Measurements from ENCODE around the gene CAMK1D.

CAMK1D gene

GRCh38 chr10:12602521-12602920 is 253.2 kb downstream of the CAMK1D start:
- no peak for DNase-seq

- no peak for DNase-seq
These were observed 254.6 kb downstream of the CAMK1D start for GRCh38 chr10:12603766-12604470.

- DNase-seq = peak; percentile 49
These were observed 256.4 kb downstream of the CAMK1D start for GRCh38 chr10:12605580-12606405.

GRCh38 chr10:12606461-12606860 is 257.1 kb downstream of the CAMK1D start:
- no peak for DNase-seq

GRCh38 chr10:12608761-12609160 is 259.4 kb downstream of the CAMK1D start:
- no peak for DNase-seq

GRCh38 chr10:12609435-12609834 is 260.1 kb downstream of the CAMK1D start:
- DNase-seq = no peak

- DNase-seq = no peak
These were observed 263.8 kb downstream of the CAMK1D start for GRCh38 chr10:12613136-12613535.

GRCh38 chr10:12614177-12614995 is 265.0 kb downstream of the CAMK1D start:
- no peak for DNase-seq

- DNase-seq = no peak
These were observed 266.2 kb downstream of the CAMK1D start for GRCh38 chr10:12615296-12616220.

- DNase-seq = no peak
These were observed 268.1 kb downstream of the CAMK1D start for GRCh38 chr10:12617191-12618175.

GRCh38 chr10:12622016-12622415 is 272.7 kb downstream of the CAMK1D start:
- DNase-seq = no peak

GRCh38 chr10:12622691-12623090 is 273.3 kb downstream of the CAMK1D start:
- no peak for DNase-seq

GRCh38 chr10:12625393-12626023 is 276.2 kb downstream of the CAMK1D start:
- no peak for DNase-seq

- DNase-seq = no peak
These were observed 278.8 kb downstream of the CAMK1D start for GRCh38 chr10:12628153-12628552.

GRCh38 chr10:12628964-12629766 is 279.8 kb downstream of the CAMK1D start:
- DNase-seq = no peak

- DNase-seq = no peak
These were observed 280.4 kb downstream of the CAMK1D start for GRCh38 chr10:12629767-12630165.

GRCh38 chr10:12631216-12631615 is 281.9 kb downstream of the CAMK1D start:
- no peak for DNase-seq

- DNase-seq = no peak
These were observed 282.6 kb downstream of the CAMK1D start for GRCh38 chr10:12631787-12632562.

Measured in CD4-positive, alpha-beta T cell treated with Interleukin-17A for 1 hour (primary cell).